Spleen (tissue), 7 donors: ENCODE measurements around the gene PLPP3.

Experiments
- CTCF ChIP-seq, 11 experiments: fragments of 200-600 bp in 7 of 11; fragments of 450-650 bp in 4 of 11; sonication (generic) in 4 of 11; IDR thresholded peaks in 8 of 11; conservative IDR thresholded peaks in 3 of 11; 1 replicate in 7 of 11; 2 replicates in 4 of 11; pipeline versions ENCODE4 v1.4.0 to v1.8.0; 2016 to 2021; ENCODE audit warnings: antibody characterized with exemption in 11 of 11, inconsistent platforms in 4 of 11, mild to moderate bottlenecking in 1 of 11
- POLR2A ChIP-seq, 3 donors: fragments of 450-650 bp; IDR thresholded peaks; one replicate each; pipeline ENCODE4 v1.5.1; 2017; ENCODE audit warnings: antibody characterized with exemption in 3 of 3, mild to moderate bottlenecking in 1 of 3
- POLR2AphosphoS5 ChIP-seq, 3 donors: sonication (generic); formaldehyde crosslinking; IDR thresholded peaks; one replicate each; pipeline ENCODE4 v1.5.1; 2017; ENCODE audit warnings: antibody characterized with exemption in 3 of 3
- donor health status: DM: no; HTN: no; CAD: no; lungs with moderate emphysema.
- donor health status: DM: no; HTN: no; CAD: no.
- donor health status: DM: no; HTN: no; CAD: no.

GRCh38 chr1:56494306-56494705 lies 85.1 kb downstream of the PLPP3 start:
- TF ChIP-seq CTCF (IDR thresholded peaks at IDR 0.05 in 8 of 11, conservative IDR thresholded peaks at IDR 0.05 in 3 of 11) (no peak), POLR2A (IDR thresholded peaks at IDR 0.05) (no peak), POLR2AphosphoS5 (IDR thresholded peaks at IDR 0.05) (no peak)
